ENCODE results near the gene SWAP70. TPM values are rescaled to one million over a fixed set of nuclear protein-coding genes. Genes with fewer than 3 reads are reported as not detected.

SWAP70 gene
- total and polyA plus RNA-seq, 2 experiments from 2014 or later: 30.3 to 33.3 TPM

GRCh38 chr11:9718147-9718546, 54.3 kb downstream of the SWAP70 start:
- no peaks in the 10 kb centered on the region; the same call in 1 of the 2 replicates for H3K36me3 ChIP-seq (ENCODE audit: insufficient read depth)
- no peaks in the 10 kb centered on the region for H3K27me3 ChIP-seq (ENCODE audit: insufficient read depth)
- ATAC-seq (no peak), DNase-seq (ENCODE audit: low spot score) (no peak)
- Mint-ChIP-seq H3K9me3 (no peaks in the 10 kb centered on the region; the same call in 2 of the 3 replicates), H3K4me1 (peaks cover 11% of the 10 kb centered on the region), H3K27me3 (ENCODE audit: insufficient read depth, low read depth, poor library complexity) (no peaks in the 10 kb centered on the region), H3K36me3 (ENCODE audit: low read depth) (peaks cover 28% of the 10 kb centered on the region), H3K4me3 (no peak overlapping the region), H3K27ac (no peak overlapping the region)
- no peaks in the 10 kb centered on the region for H3K79me2 ChIP-seq (replicated peaks; ENCODE audit: insufficient read depth)
- no peak for TF ChIP-seq ZNF462 (CRISPR knock-in tag; IDR thresholded peaks at IDR 0.05)
- no peak overlapping the region for H2AFZ ChIP-seq
- no peaks in the 10 kb centered on the region for H3F3A ChIP-seq (replicated peaks; ENCODE audit: low read depth)
- H4K20me1 ChIP-seq (replicated peaks; ENCODE audit: insufficient read depth): no peaks in the 10 kb centered on the region
- no peak overlapping the region for H3K4me3 ChIP-seq
- no peak overlapping the region for H3K4me2 ChIP-seq
- peaks cover 7% of the 10 kb centered on the region for H3K4me1 ChIP-seq (ENCODE audit: insufficient read depth)
- H3K27ac ChIP-seq (ENCODE audit: low read depth): peak overlapping the region; percentile 51
- no peaks in the 10 kb centered on the region for H3K9me2 ChIP-seq (ENCODE audit: insufficient read depth)

- H4K20me1 ChIP-seq (replicated peaks; ENCODE audit: insufficient read depth): no peaks in the 10 kb centered on the region
- Mint-ChIP-seq H3K4me3 (no peak overlapping the region), H3K9me3 (no peaks in the 10 kb centered on the region), H3K27ac (no peak overlapping the region), H3K36me3 (ENCODE audit: low read depth) (peaks cover 15% of the 10 kb centered on the region), H3K4me1 (peaks cover 14% of the 10 kb centered on the region), H3K27me3 (ENCODE audit: insufficient read depth, low read depth, poor library complexity) (no peaks in the 10 kb centered on the region)
- no peak overlapping the region for H2AFZ ChIP-seq
- DNase-seq (ENCODE audit: low spot score) (no peak), ATAC-seq (no peak)
- no peaks in the 10 kb centered on the region for H3K79me2 ChIP-seq (replicated peaks; ENCODE audit: insufficient read depth)
- no peaks in the 10 kb centered on the region; the same call in 1 of the 2 replicates for H3K36me3 ChIP-seq (ENCODE audit: insufficient read depth)
- H3K27me3 ChIP-seq (ENCODE audit: insufficient read depth): no peaks in the 10 kb centered on the region
- H3K4me2 ChIP-seq: no peak overlapping the region
- no peaks in the 10 kb centered on the region for H3F3A ChIP-seq (replicated peaks; ENCODE audit: low read depth)
- H3K4me3 ChIP-seq: no peak overlapping the region
- no peaks in the 10 kb centered on the region for H3K9me2 ChIP-seq (ENCODE audit: insufficient read depth)
- peak overlapping the region; percentile 39; the same call in 1 of the 2 replicates for H3K27ac ChIP-seq (ENCODE audit: low read depth)
- H3K4me1 ChIP-seq (ENCODE audit: insufficient read depth): peaks cover 7% of the 10 kb centered on the region
- no peak for TF ChIP-seq EZH2 (IDR thresholded peaks at IDR 0.05; ENCODE audit: low read depth, unreplicated experiment)
- no peak for TF ChIP-seq EZH2phosphoT487 (IDR thresholded peaks at IDR 0.05; ENCODE audit: unreplicated experiment)
- no peak for TF ChIP-seq ETS1 (IDR thresholded peaks at IDR 0.05)
- no peak for TF ChIP-seq CREB1 (CRISPR knock-in tag; IDR thresholded peaks at IDR 0.05; ENCODE audit: low read depth)
- no peak for TF ChIP-seq ZNF331 (CRISPR knock-in tag; IDR thresholded peaks at IDR 0.05; ENCODE audit: low read depth)
- TF ChIP-seq CTCF (conservative IDR thresholded peaks at IDR 0.05; ENCODE audit: low read depth in 2 of 2): no peak
- no peak for TF ChIP-seq ZNF114 (CRISPR knock-in tag; IDR thresholded peaks at IDR 0.05)
- no peak for TF ChIP-seq NANOG (IDR thresholded peaks at IDR 0.05; ENCODE audit: borderline replicate concordance)
- TF ChIP-seq JUNB (IDR thresholded peaks at IDR 0.05; ENCODE audit: unreplicated experiment): no peak
Observed at GRCh38 chr11:9719566-9720289, 55.9 kb downstream of the SWAP70 start.
